DND-41 (cell line): ENCODE measurements around the gene TGM5.

ENCODE experiments used
- ATAC-seq: fragments of 200-7000 bp; cut with Tn5 transposase; 3 replicates; pipeline ENCODE4 v1.9.1; 2021; ENCODE audit warnings: low read depth; ENCODE audit not compliant: insufficient read depth
- DNase-seq: peaks from one replicate; pipeline ENCODE4 v3.0.0-alpha.2; 2020
- H2AFZ ChIP-seq: 2 replicates; pipeline ENCODE4 v1.6.0; 2012; ENCODE audit warnings: low read depth, low read length
- H3K27ac ChIP-seq: 2 replicates; pipeline ENCODE4 v1.5.1; 2012; ENCODE audit warnings: low read length, inconsistent platforms
- H3K27me3 ChIP-seq: fragments of 200-600 bp; sonication (generic); 2 replicates; pipeline ENCODE4 v1.6.0; 2012; ENCODE audit warnings: low read length, mild to moderate bottlenecking, inconsistent platforms; ENCODE audit not compliant: insufficient read depth, poor library complexity
- H3K36me3 ChIP-seq: 2 replicates; pipeline ENCODE4 v1.5.1; 2012; ENCODE audit warnings: low read length, inconsistent platforms; ENCODE audit not compliant: insufficient read depth
- H3K4me1 ChIP-seq: 2 replicates; pipeline ENCODE4 v1.5.1; 2012; ENCODE audit warnings: mild to moderate bottlenecking, low read length; ENCODE audit not compliant: insufficient read depth
- H3K4me2 ChIP-seq: 2 replicates; pipeline ENCODE4 v1.6.0; 2012; ENCODE audit warnings: mild to moderate bottlenecking, moderate library complexity, low read length, inconsistent platforms; ENCODE audit not compliant: insufficient read depth
- H3K4me3 ChIP-seq, 2 experiments: fragments of 200-600 bp in 1 of 2; shearing (Covaris generic) in 1 of 2; 2 replicates each; pipeline ENCODE4 v1.5.1; 2012 to 2016; ENCODE audit warnings: inconsistent platforms in 2 of 2, low read length in 2 of 2, mild to moderate bottlenecking in 2 of 2, low read depth in 1 of 2, moderate library complexity in 1 of 2
- H3K79me2 ChIP-seq: 2 replicates; pipeline ENCODE4 v1.6.0; 2012; ENCODE audit warnings: low read length, inconsistent platforms; ENCODE audit not compliant: insufficient read depth
- H3K9ac ChIP-seq: 2 replicates; pipeline ENCODE4 v1.6.0; 2012; ENCODE audit warnings: low read depth, mild to moderate bottlenecking, inconsistent platforms, low read length, moderate library complexity
- H3K9me3 ChIP-seq: 2 replicates; pipeline ENCODE4 v1.5.1; 2012; ENCODE audit warnings: low read length, moderate library complexity, mild to moderate bottlenecking, inconsistent platforms; ENCODE audit not compliant: insufficient read depth, severe bottlenecking
- H4K20me1 ChIP-seq: 2 replicates; pipeline ENCODE4 v1.6.0; 2012; ENCODE audit warnings: low read length; ENCODE audit not compliant: insufficient read depth
- CTCF ChIP-seq: IDR thresholded peaks from 2 replicates; pipeline ENCODE4 v1.5.1; 2012; ENCODE audit warnings: borderline replicate concordance, low read length, moderate library complexity, mild to moderate bottlenecking; ENCODE audit not compliant: poor library complexity, severe bottlenecking; ENCODE audit errors: extremely low read depth
- EZH2 ChIP-seq: IDR thresholded peaks from 3 replicates; pipeline ENCODE4 v1.6.1; 2012; ENCODE audit warnings: borderline replicate concordance, low read depth, mild to moderate bottlenecking, moderate library complexity, low read length, inconsistent platforms; ENCODE audit not compliant: severe bottlenecking

The TGM5 gene

GRCh38 chr15:43196760-43197548 is 69.8 kb downstream of the TGM5 start:
- Histone ChIP-seq H3K4me3 (no peak overlapping the region), H3K4me2 (no peak overlapping the region), H3K9me3 (no peaks in the 10 kb centered on the region), H3K4me1 (no peaks in the 10 kb centered on the region), H3K36me3 (peaks cover 25% of the 10 kb centered on the region), H3K79me2 (no peaks in the 10 kb centered on the region), H3K9ac (no peak overlapping the region), H3K27ac (no peak overlapping the region), H4K20me1 (no peaks in the 10 kb centered on the region), H3K27me3 (no peaks in the 10 kb centered on the region), H2AFZ (no peak overlapping the region)
- TF ChIP-seq CTCF, result no peak
- TF ChIP-seq EZH2, result no peak
- ATAC-seq (no peak), DNase-seq (no peak)

- Histone ChIP-seq H3K36me3 (peaks cover 46% of the 10 kb centered on the region), H3K4me3 (no peak overlapping the region), H3K9ac (no peak overlapping the region), H3K4me2 (no peak overlapping the region), H2AFZ (no peak overlapping the region), H3K27ac (no peak overlapping the region), H3K9me3 (no peaks in the 10 kb centered on the region), H3K4me1 (no peaks in the 10 kb centered on the region), H3K27me3 (no peaks in the 10 kb centered on the region), H3K79me2 (no peaks in the 10 kb centered on the region), H4K20me1 (no peaks in the 10 kb centered on the region)
- no peak for TF ChIP-seq CTCF
- no peak for TF ChIP-seq EZH2
- DNase-seq (no peak), ATAC-seq (no peak)
These were observed 71.9 kb downstream of the TGM5 start for GRCh38 chr15:43194795-43195194.

GRCh38 chr15:43193710-43194109 is 73.0 kb downstream of the TGM5 start:
- Histone ChIP-seq H2AFZ (no peak overlapping the region), H3K36me3 (peaks cover 54% of the 10 kb centered on the region), H3K27ac (no peak overlapping the region), H3K79me2 (no peaks in the 10 kb centered on the region), H3K27me3 (no peaks in the 10 kb centered on the region), H3K4me2 (no peak overlapping the region), H3K4me1 (no peaks in the 10 kb centered on the region), H3K9me3 (no peaks in the 10 kb centered on the region), H4K20me1 (no peaks in the 10 kb centered on the region), H3K4me3 (no peak overlapping the region), H3K9ac (no peak overlapping the region)
- ATAC-seq (no peak), DNase-seq (no peak)
- no peak for TF ChIP-seq CTCF
- no peak for TF ChIP-seq EZH2

GRCh38 chr15:43190178-43190577 is 76.5 kb downstream of the TGM5 start:
- ATAC-seq, result no peak

More at GRCh38 chr15:43190178-43190577, 76.5 kb downstream of the TGM5 start:
- no peak overlapping the region for H2AFZ ChIP-seq
- no peak overlapping the region for H3K27ac ChIP-seq
- DNase-seq, result no peak
- H4K20me1 ChIP-seq, result no peaks in the 10 kb centered on the region
- H3K4me1 ChIP-seq, result peaks cover 21% of the 10 kb centered on the region
- H3K4me2 ChIP-seq, result no peak overlapping the region
- no peak overlapping the region for H3K4me3 ChIP-seq
- TF ChIP-seq EZH2, result no peak
- no peak for TF ChIP-seq CTCF
- peaks cover 17% of the 10 kb centered on the region for H3K79me2 ChIP-seq
- H3K9me3 ChIP-seq, result no peaks in the 10 kb centered on the region
- H3K27me3 ChIP-seq, result no peaks in the 10 kb centered on the region
- peaks cover 52% of the 10 kb centered on the region for H3K36me3 ChIP-seq
- no peak overlapping the region for H3K9ac ChIP-seq
